CD4-positive, alpha-beta T cell treated with Interleukin-1 beta for 1 hour (primary cell): ENCODE measurements around the gene PCNT.
"Not testable (repeated sequence)": the region's sequence is repeated elsewhere in the genome, so short reads cannot be mapped to it uniquely, and the experiment has no call there.

Source experiments
- DNase-seq, 2 donors: peaks; one replicate each; pipeline ENCODE4 v3.0.0-alpha.2; 2020 to 2022

PCNT gene

GRCh38 chr21:46310260-46310659 lies 13.7 kb upstream of the PCNT start:
- not testable (repeated sequence) for DNase-seq

- DNase-seq: no peak
These were observed 12.4 kb upstream of the PCNT start for GRCh38 chr21:46311568-46311967.

GRCh38 chr21:46312949-46313348 lies 11.0 kb upstream of the PCNT start:
- no peak for DNase-seq

- no peak for DNase-seq
These were observed 9.4 kb upstream of the PCNT start for GRCh38 chr21:46314441-46315020.

GRCh38 chr21:46316708-46317324 lies 7.1 kb upstream of the PCNT start:
- DNase-seq: no peak

GRCh38 chr21:46317710-46318463 lies 6.1 kb upstream of the PCNT start:
- no peak for DNase-seq

- DNase-seq: no peak
These were observed 5.5 kb upstream of the PCNT start for GRCh38 chr21:46318464-46318845.

- DNase-seq: no peak
These were observed 4.8 kb upstream of the PCNT start for GRCh38 chr21:46319186-46319585.

GRCh38 chr21:46320331-46320801 lies 3.6 kb upstream of the PCNT start:
- no peak for DNase-seq

GRCh38 chr21:46322351-46323226 lies 1.4 kb upstream of the PCNT start:
- DNase-seq: no peak

GRCh38 chr21:46323227-46323709 lies 688 bp upstream of the PCNT start:
- no peak for DNase-seq

- peak; percentile 87 to 88 for DNase-seq
These were observed 575 bp downstream of the PCNT start for GRCh38 chr21:46324390-46325072.

- DNase-seq: peak; percentile 14 to 17
These were observed 1.3 kb downstream of the PCNT start for GRCh38 chr21:46325073-46325912.

- no peak for DNase-seq
These were observed 2.3 kb downstream of the PCNT start for GRCh38 chr21:46326110-46326703.

GRCh38 chr21:46327711-46328110 lies 3.8 kb downstream of the PCNT start:
- no peak for DNase-seq

GRCh38 chr21:46328151-46328550 lies 4.2 kb downstream of the PCNT start:
- no peak for DNase-seq

- no peak for DNase-seq
These were observed 5.8 kb downstream of the PCNT start for GRCh38 chr21:46329796-46330195.

- DNase-seq: no peak
These were observed 10.6 kb downstream of the PCNT start for GRCh38 chr21:46334351-46335140.

- no peak for DNase-seq
These were observed 12.6 kb downstream of the PCNT start for GRCh38 chr21:46336603-46337002.

- no peak for DNase-seq
These were observed 17.0 kb downstream of the PCNT start for GRCh38 chr21:46340998-46341397.
